Cardiac septum (tissue), 1 donor: ENCODE measurements around the gene MFAP4. TPM values are rescaled to one million over a fixed set of nuclear protein-coding genes. Genes with fewer than 3 reads are reported as not detected.

Experiments used
- DNase-seq: peaks from one replicate; pipeline ENCODE4 v3.0.0-alpha.2; 2020; ENCODE audit warnings: low spot score
- intact Hi-C: fragments of 100-400 bp; cut with DNase I; formaldehyde crosslinking; loops from one replicate; pipeline ENCODE4 v1.14.0; 2022
- long read RNA-seq: library from polyadenylated mRNA; unstranded; transcript quantifications from one replicate; pipeline ENCODE4 v2.0.0, GENCODE V29; 2021
- total RNA-seq: library from RNA; stranded (reverse); fragmentation: NEBNext Ultra II Directional; extraction: Animal tissue kit (Norgen Biotek cat#: 25700); gene quantifications from one replicate; pipeline ENCODE4 v1.2.1, GENCODE V29; 2021
- donor health status: DM: no; HTN: no; CAD: no.

Gene MFAP4
- 46.2 TPM for total RNA-seq
- long read RNA-seq, transcript MFAP4-201 (6 exons, 1,873 nt): major isoform, 32 of 67 reads
- long read RNA-seq, partial matches to known transcripts: 18 of 67 reads
- long read RNA-seq, other reads (novel, unspliced or antisense): 13 of 67 reads

- intact Hi-C loops: no loop called here
Measured at GRCh38 chr17:19386974-19387920, at the start of gene MFAP4. Gene MFAP4 (minus strand): TSS chr17:19387190. CDS start chr17:19387155, 35 bp downstream.

DNA sequence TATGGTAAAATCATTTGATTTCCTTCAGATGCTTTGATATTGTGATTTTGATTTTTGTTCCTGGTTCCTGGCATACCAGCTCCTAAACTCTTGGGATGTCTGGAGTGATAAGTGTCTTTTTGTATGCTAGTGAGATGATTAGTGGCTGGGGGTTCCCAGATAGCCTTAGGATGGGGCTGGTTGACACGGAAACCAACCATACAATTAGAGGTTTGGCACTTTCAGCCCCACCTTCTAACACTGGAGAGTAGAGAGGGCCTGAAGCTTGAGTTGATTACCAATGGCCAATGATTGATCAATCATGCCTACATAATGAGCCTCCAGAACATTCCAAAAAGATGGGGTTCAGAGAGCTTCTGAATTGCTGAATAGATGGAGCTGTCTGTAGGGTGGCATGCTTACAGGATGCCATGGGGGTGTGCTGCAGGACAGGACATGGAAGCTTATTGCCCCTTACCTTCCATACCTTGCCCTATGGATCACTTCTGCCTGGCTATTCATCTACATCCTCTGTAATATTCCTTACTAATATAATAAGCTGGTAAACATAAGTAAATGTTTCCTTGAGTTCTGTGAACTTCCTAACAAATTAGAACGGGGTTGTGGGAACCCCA, 46.8 kb upstream of the MFAP4 start:
- no peak for DNase-seq
- intact Hi-C loops: no loop called here

More at GRCh38 chr17:19386974-19387920, at the start of gene MFAP4:
- peak; percentile 82 for DNase-seq

DNA sequence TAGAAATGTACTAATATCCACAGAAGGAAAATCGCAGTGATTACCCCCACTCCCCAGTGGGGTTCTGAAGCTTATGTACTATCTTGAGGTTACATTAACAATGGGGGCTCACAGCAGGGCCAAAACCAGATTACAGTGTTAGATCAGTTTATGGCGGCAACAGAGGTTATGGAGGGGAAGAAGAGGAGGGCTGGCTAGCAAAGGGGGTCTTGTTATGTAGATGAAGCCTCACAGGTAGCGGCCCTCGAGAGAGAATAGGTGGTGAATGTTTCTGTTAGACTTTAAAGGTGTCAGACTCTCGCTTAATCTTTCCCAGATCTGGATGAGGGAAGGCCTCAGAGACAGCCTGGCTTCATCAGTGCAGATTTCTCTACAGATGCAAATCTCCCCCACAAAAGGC, 46.3 kb upstream of the MFAP4 start:
- intact Hi-C loops: no loop called here
- DNase-seq: peak; percentile 15

DNA sequence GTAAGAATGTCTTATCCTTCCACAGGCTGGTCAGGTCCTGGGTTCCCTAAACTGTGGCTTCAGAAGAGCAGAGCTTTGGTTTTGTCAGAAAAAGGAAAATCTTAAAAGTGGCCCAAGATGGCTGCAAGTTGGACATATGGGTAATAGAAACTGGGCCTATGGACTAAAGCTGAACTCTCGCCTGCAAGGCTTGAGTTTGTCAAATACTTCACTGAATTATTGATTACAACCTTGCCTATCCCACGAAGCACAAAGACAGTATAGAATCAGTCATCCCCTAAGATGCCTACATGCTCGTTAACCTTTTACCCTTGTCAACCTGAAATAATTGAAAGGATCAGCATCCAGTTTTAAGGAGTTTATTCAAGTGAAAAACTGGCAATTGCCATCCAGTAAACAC, 44.7 kb upstream of the MFAP4 start:
- intact Hi-C loops: no loop called here
- DNase-seq: peak; percentile 9

DNA sequence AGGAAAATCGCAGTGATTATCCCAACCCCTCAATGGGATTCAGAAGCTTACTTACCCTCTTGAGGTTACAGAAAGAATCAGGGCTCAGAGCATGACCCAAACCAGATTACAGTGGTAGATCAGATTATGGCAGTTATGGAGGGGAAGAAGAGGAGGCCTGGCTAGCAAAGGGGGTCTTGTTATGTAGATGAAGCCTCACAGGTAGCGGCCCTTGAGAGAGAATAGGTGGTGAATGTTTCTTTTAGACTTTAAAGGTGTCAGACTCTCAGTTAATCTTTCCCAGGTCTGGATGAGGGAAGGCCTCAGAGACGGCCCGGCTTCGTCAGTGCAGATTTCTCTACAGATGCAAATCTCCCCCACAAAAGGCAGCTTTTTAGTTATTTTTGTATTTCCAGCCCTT, 39.6 kb upstream of the MFAP4 start:
- intact Hi-C loops: no loop called here
- DNase-seq: no peak

- intact Hi-C loops: no loop called here
- no peak for DNase-seq
Measured at GRCh38 chr17:19424934-19425868, 38.2 kb upstream of the MFAP4 start.

DNA sequence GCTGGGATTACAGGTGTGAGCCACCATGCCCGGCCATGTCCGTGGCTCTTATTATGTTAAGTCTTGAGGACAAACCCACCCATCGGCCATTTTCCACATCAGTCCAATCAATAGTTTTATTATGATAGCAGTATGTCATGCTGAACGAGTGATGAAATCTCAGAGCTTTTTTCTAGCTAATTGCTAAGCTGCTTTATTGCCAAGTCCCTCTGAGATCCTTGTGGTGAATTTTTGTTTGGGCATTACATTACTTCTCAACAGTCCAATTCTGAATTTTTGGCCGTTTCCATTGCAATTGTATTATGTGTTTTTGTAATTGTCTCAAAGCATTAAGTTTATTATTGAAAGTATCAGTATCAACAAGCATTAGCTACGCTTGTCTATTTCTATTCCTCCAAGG, 34.9 kb upstream of the MFAP4 start:
- intact Hi-C loops: no loop called here
- no peak for DNase-seq

DNA sequence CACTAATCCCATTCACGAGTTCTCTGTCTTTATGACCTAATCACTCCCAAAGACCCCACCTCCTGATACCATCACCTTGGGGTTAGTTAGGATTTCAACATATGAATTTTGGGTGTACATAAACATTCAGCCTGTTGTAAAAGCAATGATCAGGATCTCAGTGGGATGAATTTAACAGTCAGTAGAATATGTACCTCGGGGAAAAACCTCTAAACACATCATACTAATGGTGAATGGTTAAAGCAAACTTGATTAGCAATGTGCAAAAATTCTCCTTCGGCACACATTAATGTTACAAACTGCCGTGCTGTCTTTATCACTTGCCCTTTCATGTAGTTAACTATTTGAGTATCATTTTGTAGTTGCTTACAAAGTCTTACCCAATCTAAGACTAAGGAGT, 34.2 kb upstream of the MFAP4 start:
- no peak for DNase-seq
- intact Hi-C loops: no loop called here

DNA sequence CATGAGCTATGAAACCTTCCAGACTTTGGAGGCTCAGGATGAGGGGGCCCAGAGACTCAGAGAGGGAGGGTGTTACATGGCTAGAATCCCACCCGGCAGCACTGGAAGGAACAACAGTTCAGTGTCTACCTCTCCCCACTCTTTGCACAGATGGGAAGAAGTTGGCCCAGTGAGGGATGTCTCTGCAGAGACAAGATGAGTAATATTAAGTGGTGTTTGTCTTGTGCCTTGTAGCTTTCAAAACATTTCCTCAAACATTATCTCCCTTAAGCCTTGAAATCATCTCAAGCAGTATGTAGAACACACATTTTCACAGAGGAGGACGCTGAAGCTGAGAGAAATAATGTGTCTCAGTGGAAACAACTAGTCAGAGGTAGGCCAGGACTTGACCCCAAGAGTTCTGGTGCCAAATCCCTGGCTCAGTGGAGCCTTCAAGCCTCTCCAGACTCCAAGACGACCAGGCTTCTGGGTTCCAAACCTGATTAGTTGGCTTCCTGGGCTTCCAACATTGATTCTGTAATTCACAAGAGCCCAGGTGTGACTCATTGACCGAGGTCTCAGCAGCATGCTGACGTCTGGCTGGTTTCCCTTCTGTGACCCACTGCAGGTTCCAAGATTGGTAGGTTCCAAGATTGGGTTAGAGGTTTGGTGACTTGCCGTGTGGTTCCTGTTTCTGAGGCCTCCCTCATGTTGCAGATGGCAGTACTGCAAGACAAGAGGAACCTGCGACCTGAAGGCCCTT, 31.4 kb upstream of the MFAP4 start:
- no peak for DNase-seq

DNA sequence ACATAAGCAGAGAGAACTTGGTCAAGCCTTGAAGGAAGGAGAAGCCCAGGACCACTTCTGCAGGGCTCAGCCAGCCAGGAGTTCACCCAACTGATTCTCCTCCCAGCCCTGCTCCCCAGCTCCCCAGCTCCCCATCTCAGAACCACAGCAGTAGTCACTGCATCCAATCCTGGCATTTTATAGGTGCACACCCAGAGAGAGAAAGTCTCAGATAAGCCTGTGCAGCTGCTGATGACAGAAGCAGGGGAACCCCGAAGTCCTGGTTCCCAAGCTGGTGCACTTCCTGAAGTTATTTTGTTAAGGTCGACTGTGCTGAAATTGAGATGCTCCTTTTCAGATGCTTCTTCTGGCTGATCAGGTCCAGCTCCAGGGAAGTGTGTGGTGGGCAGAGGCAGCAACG, 30.6 kb upstream of the MFAP4 start:
- no peak for DNase-seq

More for the DNA sequence above, 31.4 kb upstream of the MFAP4 start:
- intact Hi-C loops: no loop called here

DNA sequence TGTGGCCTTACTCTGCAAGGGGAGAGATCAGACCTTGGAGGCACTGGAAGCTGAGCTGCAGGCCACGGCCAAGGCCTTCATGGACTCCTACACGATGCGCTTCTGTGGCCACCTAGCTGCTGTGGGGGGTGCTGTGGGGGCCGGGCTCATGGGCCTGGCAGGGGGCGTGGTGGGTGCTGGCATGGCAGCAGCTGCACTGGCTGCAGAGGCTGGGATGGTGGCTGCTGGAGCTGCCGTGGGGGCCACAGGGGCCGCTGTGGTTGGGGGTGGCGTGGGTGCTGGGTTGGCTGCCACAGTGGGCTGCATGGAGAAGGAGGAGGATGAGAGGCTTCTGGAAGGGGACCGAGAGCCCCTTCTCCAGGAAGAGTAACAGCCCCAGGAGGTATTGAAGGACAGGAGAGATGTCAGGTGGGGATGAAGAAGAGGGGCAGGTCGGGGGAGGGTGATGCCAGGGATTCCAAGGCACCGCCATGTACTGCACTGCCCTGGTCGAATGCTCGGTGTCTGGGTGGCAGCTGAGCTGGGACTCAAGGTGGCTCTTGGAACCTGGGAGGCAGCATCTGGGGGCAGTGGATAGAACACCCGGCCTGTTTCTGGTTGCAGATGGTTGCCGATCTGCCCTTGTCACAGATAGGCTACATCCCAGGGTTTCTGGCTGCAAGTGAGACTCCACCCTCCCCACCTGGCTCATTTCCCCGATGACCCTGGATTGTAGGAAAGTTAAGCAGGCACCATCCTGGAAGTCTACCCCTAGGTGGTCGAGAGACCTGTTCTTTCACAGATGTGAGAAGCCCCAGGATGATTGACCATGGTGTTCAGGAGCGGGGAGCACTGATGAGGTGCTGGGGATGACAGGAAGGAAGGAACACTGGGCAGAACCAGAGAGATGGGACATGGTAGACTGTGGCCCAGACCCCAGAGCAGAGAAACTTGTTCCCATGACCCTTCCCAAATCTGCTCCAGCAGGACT, 29.1 kb upstream of the MFAP4 start:
- no peak for DNase-seq
- intact Hi-C loops: no loop called here

More for the DNA sequence above, 30.6 kb upstream of the MFAP4 start:
- intact Hi-C loops: no loop called here

DNA sequence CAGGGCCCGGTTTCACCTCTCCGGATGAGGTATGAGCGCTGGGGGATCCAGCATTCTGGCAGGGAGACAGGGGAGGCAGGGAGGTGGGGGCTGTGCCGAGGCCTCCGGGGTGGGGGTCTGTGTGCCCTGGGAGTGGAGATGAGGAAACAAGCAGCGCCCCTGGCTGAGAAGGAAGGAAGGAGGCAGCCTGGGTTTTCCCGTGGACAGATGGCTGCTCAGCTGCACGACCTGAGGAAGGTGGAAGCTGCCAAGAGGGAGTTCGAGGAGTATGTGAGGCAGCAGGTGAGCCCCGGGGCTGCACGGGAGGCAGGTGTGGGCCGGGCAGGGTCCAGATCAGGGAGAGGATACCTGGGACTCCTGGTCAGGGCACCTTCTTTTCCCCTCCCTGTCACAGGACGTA, 28.3 kb upstream of the MFAP4 start:
- no peak for DNase-seq
- intact Hi-C loops: no loop called here

DNA sequence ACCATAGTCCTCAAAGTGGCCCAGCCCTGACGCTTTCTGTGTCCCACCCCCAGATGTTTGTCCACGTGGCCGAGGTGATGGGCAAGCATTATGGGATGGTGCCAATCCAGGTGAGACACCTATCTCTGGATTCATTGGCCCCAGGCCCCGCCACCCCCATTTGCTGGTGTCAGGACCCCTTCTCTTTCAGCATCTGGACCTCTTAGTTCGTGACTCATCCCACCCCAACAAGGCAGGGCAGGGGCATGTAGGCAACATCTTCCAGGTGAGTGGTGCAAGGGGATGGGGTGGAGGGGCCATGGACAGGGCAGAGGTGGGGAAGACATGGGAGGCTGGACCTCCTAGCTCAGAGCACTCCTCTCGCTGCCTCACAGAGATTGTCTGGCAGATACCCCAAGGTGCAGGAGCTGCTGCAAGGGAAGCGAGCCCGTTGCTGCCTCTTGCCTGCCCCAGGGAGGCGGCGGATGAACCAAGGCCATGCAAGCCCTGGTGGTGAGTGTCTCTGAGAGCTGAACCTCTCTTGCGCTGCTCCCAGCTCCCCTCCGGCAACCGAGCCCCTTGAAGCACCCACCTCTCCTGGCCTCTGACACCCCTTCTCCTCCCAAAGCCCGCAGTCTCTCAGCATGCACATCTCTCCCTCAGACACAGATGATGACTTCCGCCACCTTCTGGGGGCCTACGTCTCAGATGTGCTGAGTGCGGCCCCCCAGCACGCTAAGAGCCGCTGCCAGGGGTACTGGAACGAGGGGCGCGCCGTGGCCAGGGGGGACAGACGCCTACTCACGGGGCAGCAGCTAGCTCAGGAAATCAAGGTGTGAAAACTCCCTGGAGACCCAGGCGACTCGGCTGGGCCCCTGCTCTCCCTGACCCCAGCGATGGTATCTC, 27.6 kb upstream of the MFAP4 start:
- peak; percentile 15 for DNase-seq
- intact Hi-C loops: no loop called here

DNA sequence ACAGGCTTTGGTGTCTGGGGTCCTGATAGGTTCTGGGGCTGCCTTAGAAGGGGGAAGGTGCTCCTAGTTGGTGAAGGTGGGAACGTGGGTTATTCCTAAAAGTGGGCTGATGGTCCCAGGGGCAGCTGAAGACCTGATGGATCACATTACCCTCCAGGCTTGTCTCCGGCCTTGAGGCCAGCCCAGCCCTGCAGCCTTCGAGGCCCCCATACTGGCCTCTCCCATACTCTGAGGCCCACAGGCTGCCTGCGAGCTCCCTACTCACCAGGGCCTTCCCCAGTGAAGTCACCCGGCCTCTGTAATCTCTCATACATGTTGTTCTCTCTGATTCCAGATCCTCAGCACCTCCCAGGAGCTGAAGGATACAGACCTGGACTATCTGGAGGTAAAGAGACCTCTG, 26.8 kb upstream of the MFAP4 start:
- intact Hi-C loops: no loop called here
- DNase-seq: no peak

GRCh38 chr17:19412984-19413383, 26.0 kb upstream of the MFAP4 start:
- intact Hi-C loops: no loop called here
- no peak for DNase-seq

- intact Hi-C loops: no loop called here
Measured at GRCh38 chr17:19412510-19412909, 25.5 kb upstream of the MFAP4 start.

GRCh38 chr17:19411631-19412030, 24.6 kb upstream of the MFAP4 start:
- intact Hi-C loops: no loop called here
- DNase-seq: peak; percentile 57

More at GRCh38 chr17:19412510-19412909, 25.5 kb upstream of the MFAP4 start:
- no peak for DNase-seq
